NB4 (cell line): ENCODE data around the gene CCDC170.

ENCODE experiments used
- DNase-seq: peaks from one replicate; pipeline ENCODE4 v3.0.0; 2010; ENCODE audit warnings: low read depth
- H3K4me3 ChIP-seq: one replicate; pipeline ENCODE4 v1.5.1; 2011; ENCODE audit warnings: mild to moderate bottlenecking, low read depth, low read length, moderate library complexity
- CTCF ChIP-seq: IDR thresholded peaks from one replicate; pipeline ENCODE4 v1.5.1; 2012; ENCODE audit warnings: low read depth, low read length
- MAX ChIP-seq: IDR thresholded peaks from 2 replicates; pipeline ENCODE4 v1.6.1; 2011; ENCODE audit warnings: low read depth, low read length
- MYC ChIP-seq: IDR thresholded peaks from 2 replicates; pipeline ENCODE4 v1.6.1; 2011; ENCODE audit warnings: low read depth, low read length
- POLR2A ChIP-seq: IDR thresholded peaks from 2 replicates; pipeline ENCODE4 v1.6.1; 2011; ENCODE audit warnings: mild to moderate bottlenecking; ENCODE audit not compliant: insufficient read length; ENCODE audit errors: extremely low read depth

The CCDC170 gene

GRCh38 chr6:151609146-151609902 is 115.5 kb downstream of the CCDC170 start:
- H3K4me3 ChIP-seq = no peak overlapping the region
- TF ChIP-seq MAX (no peak), MYC (no peak), CTCF (no peak), POLR2A (no peak)
- no peak for DNase-seq

- no peak overlapping the region for H3K4me3 ChIP-seq
- no peak for DNase-seq
- TF ChIP-seq POLR2A (no peak), CTCF (no peak), MAX (no peak), MYC (no peak)
Measured at GRCh38 chr6:151610326-151610725, 116.5 kb downstream of the CCDC170 start.

GRCh38 chr6:151614630-151615029 is 120.8 kb downstream of the CCDC170 start:
- DNase-seq = no peak
- TF ChIP-seq POLR2A = no peak
- no peak for TF ChIP-seq MYC
- TF ChIP-seq MAX = no peak
- TF ChIP-seq CTCF = no peak
- no peak overlapping the region for H3K4me3 ChIP-seq

- H3K4me3 ChIP-seq = no peak overlapping the region
- no peak for DNase-seq
- TF ChIP-seq CTCF (no peak), POLR2A (no peak), MYC (no peak), MAX (no peak)
Measured at GRCh38 chr6:151616091-151616513, 122.3 kb downstream of the CCDC170 start.

- no peak overlapping the region for H3K4me3 ChIP-seq
- no peak for TF ChIP-seq CTCF
- DNase-seq = no peak
Measured at GRCh38 chr6:151616600-151616999, 122.8 kb downstream of the CCDC170 start.

- TF ChIP-seq MAX (no peak), POLR2A (no peak), CTCF (no peak), MYC (no peak)
- H3K4me3 ChIP-seq = no peak overlapping the region
- no peak for DNase-seq
Measured at GRCh38 chr6:151617539-151617938, 123.7 kb downstream of the CCDC170 start.
